NCI-H2107 treated with DMSO at 0.1 percent for 48 hours (cell line): ENCODE results near the gene C1orf56.

Source experiments
- DNase-seq: peaks from one replicate; lab custom pipeline; 2025; ENCODE audit not compliant: unreplicated experiment; lab: John Stamatoyannopoulos, UW

C1orf56 gene, protein sequence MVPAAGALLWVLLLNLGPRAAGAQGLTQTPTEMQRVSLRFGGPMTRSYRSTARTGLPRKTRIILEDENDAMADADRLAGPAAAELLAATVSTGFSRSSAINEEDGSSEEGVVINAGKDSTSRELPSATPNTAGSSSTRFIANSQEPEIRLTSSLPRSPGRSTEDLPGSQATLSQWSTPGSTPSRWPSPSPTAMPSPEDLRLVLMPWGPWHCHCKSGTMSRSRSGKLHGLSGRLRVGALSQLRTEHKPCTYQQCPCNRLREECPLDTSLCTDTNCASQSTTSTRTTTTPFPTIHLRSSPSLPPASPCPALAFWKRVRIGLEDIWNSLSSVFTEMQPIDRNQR

DNA sequence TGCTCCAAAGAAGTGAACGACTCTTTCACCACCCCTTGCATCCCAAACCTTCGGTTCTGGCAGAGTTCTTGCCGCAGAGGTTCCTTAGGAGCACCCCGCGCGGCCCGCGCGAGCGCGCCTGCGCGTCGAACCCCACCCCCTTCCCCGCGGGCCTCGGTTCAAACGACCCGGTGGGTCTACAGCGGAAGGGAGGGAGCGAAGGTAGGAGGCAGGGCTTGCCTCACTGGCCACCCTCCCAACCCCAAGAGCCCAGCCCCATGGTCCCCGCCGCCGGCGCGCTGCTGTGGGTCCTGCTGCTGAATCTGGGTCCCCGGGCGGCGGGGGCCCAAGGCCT, at the start of gene C1orf56:
C1orf56 (plus strand) TSS at position 161 of the 334 bp plus-strand sequence; CDS start at position 258, 97 bp downstream.
- peak; percentile 34 for DNase-seq

DNA sequence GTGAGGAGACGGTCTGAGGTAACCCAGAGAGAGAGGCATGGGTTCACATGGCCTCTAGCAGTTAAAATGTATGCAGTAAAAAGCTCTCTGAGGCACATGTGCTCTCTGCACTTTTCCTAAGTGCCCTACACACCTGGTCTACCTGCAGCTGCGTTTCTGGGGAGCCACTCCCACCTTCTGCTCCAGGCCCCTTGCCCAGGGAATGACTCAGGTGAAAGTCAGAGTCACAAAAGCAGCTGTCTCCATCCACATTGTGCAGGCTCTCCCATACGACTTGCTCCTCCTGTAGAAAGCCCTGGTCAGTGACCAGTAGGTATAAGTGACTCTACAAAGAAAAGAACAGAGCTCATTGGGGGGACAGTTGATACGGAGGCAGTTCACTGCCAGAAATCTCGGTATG, 49.6 kb upstream of the C1orf56 start:
- DNase-seq: peak; percentile 27

DNA sequence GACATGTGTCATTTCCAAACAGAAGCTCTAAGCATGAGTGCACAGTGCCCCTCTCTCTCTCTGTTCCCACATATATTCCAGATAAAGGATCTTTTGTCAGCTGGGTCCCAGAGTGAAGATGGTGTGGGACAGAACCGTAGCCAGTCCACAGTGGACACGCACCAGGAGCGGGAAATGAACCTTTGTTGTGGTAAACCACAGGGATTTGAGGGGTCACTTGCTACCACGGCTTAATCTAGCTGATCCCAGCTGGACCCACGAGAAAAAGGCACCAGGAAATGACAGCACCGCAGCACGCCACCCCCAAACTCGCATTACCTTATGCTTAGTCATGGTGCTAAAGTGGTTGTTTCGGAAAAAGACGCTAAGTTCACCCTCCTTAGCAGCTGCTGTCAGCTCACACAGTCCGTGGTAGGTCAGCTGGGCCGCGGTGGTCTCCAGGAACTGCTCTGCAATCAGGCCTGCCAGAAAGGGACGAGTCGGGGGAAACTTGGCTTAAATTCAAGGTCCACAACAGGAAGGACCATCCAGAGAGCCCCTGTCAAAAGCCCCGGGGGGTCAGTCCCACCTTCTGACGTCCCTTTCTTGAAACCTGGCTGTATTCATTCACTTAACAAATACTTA, 48.4 kb upstream of the C1orf56 start:
- no peak for DNase-seq

DNA sequence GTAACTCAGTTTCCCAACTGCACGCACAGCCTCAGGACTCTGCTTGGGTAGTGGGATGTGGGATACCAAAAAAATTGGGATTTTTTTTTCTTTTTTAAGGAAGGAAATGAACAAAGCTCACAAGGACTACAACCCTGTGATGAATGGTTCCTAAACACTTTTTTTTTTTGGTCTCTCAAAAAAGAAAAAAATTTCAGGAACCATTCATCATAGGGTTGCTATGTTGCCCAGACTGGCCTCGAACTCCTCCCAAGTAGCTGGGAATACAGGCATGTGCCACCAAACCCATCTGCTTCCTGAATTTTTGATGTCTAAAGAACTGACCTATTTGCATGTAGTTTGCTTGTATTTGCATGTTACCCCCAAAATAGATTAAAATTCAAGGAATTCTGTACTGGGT, 47.6 kb upstream of the C1orf56 start:
- no peak for DNase-seq

DNA sequence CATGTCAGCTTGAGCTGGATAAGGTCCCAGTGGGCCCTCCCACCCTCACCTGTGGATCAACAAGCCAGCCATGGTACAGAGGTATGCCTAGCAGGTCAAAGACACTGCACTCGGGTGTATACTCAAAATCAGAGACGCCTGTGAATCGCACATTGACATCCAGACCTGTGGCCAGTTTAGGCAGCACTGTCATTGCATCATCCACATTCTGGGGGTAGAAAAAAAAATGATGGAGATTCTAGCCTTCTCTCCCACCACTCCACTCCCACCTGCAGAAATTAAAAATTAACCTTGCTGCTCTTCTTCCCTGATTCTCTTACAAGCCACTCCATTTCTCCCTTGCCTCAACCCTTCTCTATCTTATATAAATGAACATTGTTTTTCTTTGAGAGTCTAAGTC, 47.1 kb upstream of the C1orf56 start:
- no peak for DNase-seq

DNA sequence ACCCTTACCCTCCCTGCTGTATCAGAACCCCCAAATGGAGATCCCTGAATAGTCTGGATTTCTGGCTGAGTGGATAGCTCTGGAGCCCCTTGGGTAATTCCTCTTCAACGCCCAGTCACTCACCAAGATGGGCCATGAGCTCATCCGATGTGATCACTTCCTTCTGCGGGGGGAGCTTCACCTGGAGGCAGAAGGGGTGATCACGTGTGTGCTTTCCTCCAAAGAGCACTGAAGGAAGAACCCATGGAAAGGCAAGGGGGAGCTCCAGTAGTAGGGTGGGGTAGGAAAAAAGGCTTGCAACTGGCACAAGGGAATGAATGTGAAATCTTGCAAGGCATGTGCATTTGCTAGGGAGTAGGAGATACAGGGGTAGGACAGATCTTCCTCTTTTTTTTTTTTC, 45.9 kb upstream of the C1orf56 start:
- no peak for DNase-seq

DNA sequence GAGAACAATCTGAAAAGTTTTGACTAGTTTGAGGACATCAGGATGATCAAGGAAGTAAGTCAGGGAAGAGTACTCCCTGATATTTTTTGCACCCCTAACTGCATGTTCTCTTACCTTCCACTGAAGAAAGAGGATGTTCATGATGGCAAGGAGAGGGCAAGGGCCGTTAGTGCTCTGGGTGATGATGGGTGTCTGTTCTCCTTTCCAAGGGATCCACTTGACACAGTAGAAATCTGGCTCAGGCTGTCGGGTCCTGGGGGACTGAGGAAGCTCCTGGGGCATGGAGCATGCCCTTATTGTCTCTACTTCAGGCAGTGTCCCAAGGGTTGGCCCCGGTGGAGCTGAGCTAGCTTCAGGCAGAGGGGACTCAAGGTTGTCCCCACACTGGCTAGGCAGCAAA, 45.5 kb upstream of the C1orf56 start:
- no peak for DNase-seq

DNA sequence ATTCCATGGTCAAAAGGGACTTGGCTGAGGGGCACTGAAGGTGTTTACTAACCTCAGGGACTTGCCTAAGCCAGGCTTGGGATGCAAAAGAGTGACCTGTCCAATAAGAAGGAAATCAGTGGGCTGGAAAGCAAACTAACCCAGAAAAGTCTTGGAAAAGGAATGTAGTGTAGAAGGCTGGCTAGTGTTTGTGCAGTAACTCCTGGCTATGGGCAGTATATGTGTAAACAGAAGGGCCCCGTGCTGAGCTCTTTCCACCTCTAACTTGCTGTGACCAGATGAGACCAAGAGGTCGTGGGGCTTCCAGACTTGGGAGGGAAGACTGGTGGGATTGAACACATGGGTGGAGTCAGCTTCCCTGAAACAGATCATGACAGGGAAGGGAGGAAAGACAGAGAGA, 44.9 kb upstream of the C1orf56 start:
- no peak for DNase-seq

DNA sequence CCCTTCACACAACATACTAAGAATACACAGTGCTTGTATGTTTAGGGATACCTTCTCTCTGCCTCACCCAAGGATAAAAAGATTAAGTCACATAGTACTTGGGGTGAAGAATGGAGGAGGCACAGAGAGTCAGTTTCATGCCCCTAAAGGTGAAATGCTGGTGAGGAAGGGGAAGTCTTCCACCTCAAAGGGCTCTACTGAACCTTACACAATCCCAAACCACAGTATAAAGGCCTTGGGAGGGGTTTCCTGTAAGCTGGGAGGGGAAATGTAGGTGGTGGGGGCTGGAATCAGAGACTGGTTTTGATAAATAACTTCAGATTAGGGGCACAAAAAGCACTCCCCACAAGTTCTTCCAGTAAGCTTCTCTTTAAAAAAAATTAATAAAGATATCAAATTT, 44.4 kb upstream of the C1orf56 start:
- DNase-seq: no peak

DNA sequence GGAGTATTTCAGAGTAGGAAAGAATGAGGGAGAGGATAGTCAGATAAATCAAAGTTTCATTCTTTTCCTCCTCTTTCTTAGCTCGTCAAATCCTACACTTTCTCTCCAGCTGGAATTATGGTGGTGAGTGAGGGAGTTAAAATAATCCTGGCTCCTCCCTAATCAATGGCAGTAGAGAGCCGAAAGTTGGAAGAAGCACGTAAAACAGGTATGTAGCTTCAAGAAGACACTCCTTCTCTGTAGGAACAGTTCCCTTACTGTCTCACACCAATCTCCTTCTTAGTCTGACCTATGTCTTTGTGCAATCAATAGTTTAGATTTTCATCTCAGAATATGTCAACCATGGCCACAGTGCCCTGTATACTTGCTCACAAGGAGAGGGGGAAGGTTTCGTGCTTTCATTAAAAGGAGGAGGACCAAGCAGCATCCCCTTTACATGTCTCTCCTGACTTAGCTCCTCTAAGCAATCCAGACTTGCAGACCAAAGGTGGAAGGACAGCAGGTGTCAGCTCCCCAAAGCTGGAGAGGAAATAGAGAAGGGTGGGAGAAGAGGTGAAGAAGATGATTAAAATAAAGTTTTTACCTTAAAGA, 41.7 kb upstream of the C1orf56 start:
- DNase-seq: no peak

DNA sequence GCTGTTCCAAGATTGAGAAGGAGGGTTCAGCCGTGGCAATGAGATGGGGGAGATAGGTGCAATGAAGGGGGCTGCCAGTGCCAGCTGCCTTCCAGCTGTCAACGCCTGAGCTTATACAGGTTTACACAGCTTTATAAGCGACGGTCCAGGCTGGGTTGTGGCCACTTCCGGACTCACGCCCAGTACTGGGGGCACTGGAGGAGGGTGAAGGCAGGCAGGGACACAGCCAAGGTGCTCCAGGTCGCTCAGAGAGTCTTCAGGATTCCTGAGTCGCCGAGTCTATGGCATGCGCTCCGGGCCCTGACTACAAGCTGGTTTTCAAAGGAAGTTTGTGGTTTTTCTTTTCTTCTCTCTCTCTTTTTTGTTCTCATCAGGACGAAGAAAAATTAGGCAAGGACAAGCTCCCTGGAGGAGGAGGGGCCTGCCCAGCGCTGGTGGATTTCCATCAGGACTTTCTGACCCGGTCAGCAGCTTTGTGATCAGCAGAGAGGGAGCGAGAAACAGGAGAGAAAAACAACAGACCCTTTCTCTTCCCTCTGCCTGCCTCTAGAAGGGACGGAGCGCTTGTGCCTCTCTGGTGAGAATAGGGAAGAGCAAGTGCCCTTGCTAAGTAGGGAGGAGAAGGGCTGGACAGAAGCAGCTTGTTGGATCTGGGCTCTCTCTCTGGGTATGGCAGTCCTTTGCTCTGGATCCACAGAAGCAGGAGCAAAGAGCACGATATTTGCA, 41.1 kb upstream of the C1orf56 start, which contains the start of gene MINDY1:
MINDY1 (minus strand) TSS at position 576 of the 726 bp plus-strand sequence. CDS start 4,285 bp downstream, outside the sequence.
- peak; percentile 93 for DNase-seq

DNA sequence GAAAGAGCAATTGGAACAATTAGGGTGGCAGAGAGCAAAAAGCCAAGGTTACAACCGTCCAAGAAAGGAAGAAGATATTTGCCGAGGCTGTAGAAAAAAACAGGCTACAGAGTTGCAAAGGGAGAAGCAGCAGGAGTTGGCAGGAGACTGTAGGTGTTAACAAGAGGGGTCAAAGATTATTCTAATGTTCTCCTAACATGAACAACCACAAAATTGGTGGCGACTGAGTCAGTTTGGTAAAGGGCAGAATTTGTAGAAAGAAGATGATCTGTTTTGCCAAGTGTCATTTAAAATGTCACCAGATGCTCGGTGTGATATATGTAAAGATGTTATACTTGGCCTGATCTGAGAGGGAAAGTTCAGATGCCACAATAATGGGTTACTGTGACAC, 39.7 kb upstream of the C1orf56 start:
- DNase-seq: no peak

DNA sequence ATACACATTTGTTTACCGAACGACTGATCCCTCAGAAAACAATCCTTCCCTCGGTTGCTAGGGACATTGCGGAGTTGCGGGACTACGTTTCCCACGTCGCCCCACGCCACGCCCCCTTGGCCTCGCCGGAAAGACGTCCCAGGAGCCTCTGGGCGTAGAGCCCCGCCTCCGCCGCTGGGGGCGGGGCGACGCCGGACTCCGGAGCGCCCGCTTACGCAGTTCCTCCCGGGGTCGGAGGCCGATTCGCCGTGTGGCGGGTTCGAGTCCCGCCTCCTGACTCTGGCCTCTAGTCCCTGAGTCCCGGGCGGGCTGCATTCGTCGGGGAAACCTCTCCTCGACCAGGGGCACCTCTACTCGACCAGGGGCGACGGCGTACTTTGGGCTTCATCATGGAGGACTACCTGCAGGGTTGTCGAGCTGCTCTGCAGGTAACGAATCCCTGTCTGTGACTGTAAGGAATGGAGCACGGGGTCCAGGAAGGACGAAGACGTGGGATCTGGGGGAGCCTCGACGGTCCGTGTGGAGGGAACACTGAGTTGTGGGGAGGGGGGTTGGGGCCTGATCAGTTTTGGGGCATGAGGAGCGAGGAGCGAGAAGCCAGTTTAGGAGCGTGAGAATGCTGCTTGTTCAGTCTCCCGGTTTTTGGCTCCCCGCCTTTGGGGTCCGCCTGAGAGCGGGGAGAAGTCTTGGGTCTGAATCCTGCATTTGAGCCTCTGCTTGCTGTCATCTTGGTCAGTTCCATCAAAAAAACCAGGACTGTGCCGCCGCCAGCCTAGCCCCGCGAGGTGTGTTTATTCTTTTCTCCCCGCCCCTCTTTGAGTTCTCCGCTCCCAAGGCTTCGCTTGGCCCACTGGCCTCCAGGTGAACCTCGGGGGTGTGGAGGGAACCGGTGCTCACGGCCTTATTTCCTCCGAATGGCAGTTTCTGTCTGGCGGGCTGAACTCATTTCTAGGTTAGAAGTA, 39.0 kb upstream of the C1orf56 start, which contains the start of gene PRUNE1:
PRUNE1 (plus strand) TSS at position 206 of the 962 bp plus-strand sequence; CDS start at position 390, 184 bp downstream.
- peak; percentile 86 for DNase-seq

DNA sequence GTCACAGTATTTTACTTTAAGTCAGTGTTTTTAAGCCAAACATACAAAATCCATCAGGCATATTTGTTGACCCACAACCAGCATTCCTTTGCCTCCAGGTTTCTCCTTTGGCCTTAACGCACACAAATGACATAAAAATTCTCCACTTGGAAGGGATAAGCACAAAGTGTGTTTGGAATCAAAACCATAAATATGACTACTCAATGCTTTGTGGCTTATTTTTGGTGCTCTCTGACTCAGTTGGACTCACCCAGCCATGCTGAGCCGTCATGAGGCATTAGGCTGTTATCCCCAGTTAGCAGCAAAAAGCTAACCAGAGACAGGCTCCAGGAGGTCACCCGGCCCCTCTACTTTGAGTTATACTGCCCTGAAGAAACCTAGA, 38.4 kb upstream of the C1orf56 start:
- no peak for DNase-seq

DNA sequence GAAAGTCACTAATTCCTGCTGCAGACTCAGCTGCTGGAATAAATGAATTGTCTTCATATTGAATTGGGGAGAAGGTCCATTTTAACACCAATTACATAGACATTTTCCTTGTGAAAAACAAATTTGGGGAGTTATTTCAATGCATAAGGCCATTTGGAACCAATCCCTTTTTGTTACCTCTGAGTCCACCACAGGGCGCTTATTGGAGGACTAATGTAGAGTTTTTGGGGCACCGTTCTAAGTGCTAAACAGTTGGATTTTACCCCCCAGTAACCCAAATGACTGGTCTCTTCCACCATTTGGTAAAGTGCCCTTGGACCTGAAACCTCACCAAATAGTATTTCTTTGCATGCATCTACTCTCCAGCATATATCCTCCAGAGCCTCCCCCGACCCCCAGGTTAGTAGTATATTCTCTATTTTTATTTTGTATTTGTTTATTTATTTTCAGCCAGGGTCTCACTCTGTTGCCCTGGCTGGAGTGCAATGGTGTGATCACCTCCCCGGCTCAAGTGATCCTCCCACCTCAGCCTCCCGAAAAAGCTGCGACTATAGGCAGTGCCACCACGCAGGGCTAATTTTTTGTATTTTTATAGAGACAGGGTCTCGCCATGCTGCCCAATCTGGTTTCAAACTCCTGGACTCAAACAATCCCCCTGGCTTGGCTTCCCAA, 37.7 kb upstream of the C1orf56 start:
- DNase-seq: no peak

DNA sequence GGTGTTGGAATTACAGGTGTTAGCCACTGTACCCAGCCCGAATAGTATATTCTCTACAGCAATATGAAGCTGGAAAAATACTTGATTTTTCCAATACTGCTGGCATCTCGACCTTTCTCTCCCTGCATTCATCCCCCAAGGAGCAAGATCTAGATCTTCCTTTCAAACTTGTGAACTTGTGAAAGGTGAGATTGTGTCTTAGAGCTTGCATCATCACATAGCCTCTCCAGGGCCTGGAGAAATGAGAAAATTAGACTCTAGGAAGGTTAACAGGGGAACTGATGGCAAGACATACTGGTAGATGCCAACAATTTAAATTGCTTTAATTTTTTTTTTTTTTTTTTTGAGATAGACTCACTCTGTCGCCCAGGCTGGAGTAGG, 37.2 kb upstream of the C1orf56 start:
- no peak for DNase-seq

DNA sequence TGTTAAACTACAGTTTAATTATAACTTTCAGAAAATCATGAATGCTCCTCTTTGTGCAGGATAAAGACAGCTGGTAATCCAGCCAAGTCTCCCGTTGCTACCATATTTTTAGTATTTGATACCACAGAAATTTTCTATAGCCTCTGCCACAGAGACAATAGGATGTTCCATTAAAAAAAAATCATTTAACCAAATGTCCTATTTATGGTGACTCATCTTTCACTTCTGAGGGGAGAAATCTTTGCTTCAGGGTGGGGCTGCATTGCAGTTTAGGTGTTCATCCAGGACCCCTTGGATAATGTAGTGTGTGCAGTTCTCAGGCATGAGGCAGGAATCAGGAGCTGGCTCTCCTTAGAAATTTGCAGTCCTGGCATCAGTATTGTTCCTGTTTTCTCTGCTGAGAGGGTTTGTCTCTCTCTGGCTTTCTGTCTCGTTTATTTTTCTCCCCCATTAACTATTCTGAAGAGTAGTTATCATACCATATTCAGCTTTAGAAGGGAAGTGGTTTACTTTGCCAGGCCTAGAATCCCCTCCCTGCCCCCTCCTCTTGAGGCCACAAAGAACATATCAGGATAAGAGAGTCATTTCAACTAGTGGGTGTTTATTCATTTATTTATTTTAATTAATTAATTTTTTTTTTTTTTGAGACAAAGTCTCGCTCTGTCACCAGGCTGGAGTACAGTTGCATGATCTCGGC, 36.2 kb upstream of the C1orf56 start:
- no peak for DNase-seq

DNA sequence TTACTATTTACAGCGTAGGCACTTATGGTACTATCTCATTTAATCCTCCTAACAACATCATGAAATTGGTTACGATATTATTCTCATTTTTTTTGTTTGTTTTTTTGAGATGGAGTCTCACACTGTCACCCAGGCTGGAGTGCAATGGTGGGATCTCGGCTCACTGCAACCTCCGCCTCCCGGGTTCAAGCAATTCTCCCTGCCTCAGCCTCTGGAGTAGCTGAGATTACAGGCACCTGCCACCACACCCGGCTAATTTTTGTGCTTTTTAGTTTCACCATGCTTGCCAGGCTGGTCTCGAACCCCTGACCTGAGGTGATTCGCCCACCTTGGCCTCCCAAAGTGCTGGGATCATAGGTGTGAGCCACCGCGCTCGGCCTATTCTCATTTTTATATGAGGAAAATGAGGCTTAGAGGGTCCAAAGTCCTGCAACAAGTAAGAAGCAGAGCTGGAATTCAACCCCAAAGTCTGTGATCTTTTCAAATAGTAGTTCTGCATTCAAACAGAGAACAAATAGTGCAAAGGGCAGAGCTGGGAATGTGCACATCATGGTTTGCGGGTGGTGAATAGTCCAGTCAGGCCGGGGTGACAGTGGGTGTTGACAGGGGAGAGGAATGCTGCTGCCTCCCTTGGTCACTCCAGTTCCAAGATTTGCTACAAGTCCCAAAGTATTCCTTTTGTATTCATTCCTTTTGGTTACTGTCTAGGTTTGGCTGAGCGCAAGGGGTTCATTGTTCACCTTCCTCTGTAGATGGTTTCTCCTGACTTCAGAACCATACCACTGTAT, 34.7 kb upstream of the C1orf56 start:
- no peak for DNase-seq

DNA sequence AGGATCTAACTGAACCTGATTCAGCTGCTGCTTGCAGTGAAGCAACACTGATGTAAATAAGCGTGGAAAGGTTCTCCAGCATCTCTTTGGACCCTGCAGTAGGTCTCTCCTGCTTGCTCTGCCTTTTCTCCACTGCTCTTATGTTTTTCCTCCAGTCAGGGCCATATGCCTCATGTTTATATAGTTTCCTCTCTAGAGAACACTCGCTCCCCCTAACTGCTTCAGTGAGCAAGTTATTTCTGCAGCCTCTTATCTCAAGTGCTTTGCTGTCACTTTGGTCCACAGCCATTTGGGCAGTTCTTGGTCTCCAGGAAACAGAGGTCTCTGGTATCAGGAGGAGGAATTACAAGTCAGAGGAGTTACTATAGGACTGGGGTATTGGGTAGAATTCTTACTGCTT, 34.0 kb upstream of the C1orf56 start:
- DNase-seq: peak; percentile 39
